Transverse colon (tissue), 4 donors: Measurements from ENCODE around the gene LRFN4.

Experiments
- POLR2A ChIP-seq: fragments of 450-650 bp; IDR thresholded peaks from one replicate; pipeline ENCODE4 v1.6.1; 2016; ENCODE audit warnings: antibody characterized with exemption, mild to moderate bottlenecking, moderate library complexity
- POLR2AphosphoS5 ChIP-seq, 3 donors: sonication (generic); formaldehyde crosslinking; IDR thresholded peaks; one replicate each; pipeline ENCODE4 v1.6.1; 2016; ENCODE audit warnings: antibody characterized with exemption in 3 of 3
- TF ChIP-seq, protein P1 (sequence below), 5 experiments: fragments of 200-600 bp in 3 of 5; fragments of 450-650 bp in 2 of 5; sonication (generic) in 3 of 5; IDR thresholded peaks; 1 replicate in 2 of 5; 2 replicates in 3 of 5; pipeline ENCODE4 v1.5.1; 2016 to 2017; ENCODE audit warnings: antibody characterized with exemption in 5 of 5, inconsistent platforms in 3 of 5, mild to moderate bottlenecking in 2 of 5, moderate library complexity in 1 of 5

DNA sequence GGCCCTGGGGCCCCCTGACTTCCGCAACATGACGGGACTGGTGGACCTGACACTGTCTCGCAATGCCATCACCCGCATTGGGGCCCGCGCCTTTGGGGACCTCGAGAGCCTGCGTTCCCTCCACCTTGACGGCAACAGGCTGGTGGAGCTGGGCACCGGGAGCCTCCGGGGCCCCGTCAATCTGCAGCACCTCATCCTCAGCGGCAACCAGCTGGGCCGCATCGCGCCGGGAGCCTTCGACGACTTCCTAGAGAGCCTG, 992 bp downstream of the LRFN4 start:
- TF ChIP-seq, protein P1, sequence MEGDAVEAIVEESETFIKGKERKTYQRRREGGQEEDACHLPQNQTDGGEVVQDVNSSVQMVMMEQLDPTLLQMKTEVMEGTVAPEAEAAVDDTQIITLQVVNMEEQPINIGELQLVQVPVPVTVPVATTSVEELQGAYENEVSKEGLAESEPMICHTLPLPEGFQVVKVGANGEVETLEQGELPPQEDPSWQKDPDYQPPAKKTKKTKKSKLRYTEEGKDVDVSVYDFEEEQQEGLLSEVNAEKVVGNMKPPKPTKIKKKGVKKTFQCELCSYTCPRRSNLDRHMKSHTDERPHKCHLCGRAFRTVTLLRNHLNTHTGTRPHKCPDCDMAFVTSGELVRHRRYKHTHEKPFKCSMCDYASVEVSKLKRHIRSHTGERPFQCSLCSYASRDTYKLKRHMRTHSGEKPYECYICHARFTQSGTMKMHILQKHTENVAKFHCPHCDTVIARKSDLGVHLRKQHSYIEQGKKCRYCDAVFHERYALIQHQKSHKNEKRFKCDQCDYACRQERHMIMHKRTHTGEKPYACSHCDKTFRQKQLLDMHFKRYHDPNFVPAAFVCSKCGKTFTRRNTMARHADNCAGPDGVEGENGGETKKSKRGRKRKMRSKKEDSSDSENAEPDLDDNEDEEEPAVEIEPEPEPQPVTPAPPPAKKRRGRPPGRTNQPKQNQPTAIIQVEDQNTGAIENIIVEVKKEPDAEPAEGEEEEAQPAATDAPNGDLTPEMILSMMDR (IDR thresholded peaks at IDR 0.05): no peak
- TF ChIP-seq POLR2A: no peak
- no peak for TF ChIP-seq POLR2AphosphoS5 (IDR thresholded peaks at IDR 0.05)
